Measurements from ENCODE around the gene PITPNM3.

PITPNM3 gene

DNA sequence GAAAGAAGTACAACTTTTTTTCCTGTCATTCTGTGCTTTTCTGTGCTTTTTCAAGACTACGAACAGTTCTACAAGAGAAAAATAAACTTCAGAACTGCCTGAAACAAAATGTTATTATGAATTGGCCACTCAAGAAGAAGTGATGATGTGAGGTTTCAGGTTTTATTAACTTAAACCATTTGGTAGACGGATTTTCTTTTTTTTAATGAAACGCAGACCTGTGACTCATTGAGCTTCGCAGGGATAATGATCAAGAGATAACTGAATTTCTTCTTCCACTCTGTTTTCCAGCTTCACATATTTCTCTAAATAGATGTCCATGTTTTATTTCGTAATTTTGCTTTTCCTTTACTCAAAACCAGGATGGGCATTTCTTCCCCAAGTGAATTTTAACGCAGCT lies 154.1 kb downstream of the PITPNM3 start:
- no peak for DNase-seq (ENCODE audit: low read depth)

Measured in activated T-helper 9 cell treated with anti-CD3 and anti-CD28 coated beads, Interleukin-2, amount 50 U/mL, for 16 hours (primary cell).